H1 (cell line): Measurements from ENCODE around the gene RPL41. TPM values are rescaled to one million over a fixed set of nuclear protein-coding genes. Genes with fewer than 3 reads are reported as not detected.

Source experiments
- CTCF ChIA-PET: fragments of 300-600 bp; sonication (Branson Sonifier 250); formaldehyde crosslinking; loops from one replicate; lab custom pipeline; 2021; ENCODE audit not compliant: partially characterized antibody; lab: Charles Lee
- POLR2A ChIA-PET: fragments of 300-600 bp; sonication (Branson Sonifier 250); formaldehyde crosslinking; loops from one replicate; lab custom pipeline; 2021; ENCODE audit warnings: inconsistent platforms; ENCODE audit not compliant: partially characterized antibody; lab: Charles Lee
- DNase-seq, 2 experiments: peaks; one replicate each; pipeline versions ENCODE4 v3.0.0 to v3.0.0-alpha.2; 2010 to 2022; ENCODE audit warnings: low spot score in 2 of 2, low read depth in 1 of 2, mixed read lengths in 1 of 2
- FAIRE-seq: peaks from 2 replicates; lab custom pipeline; 2011; peaks lifted over from hg19 to GRCh38; lab: Jason Lieb, UNC
- H2AFZ ChIP-seq: 2 replicates; pipeline ENCODE4 v1.8.1; 2012; ENCODE audit warnings: low read length, inconsistent platforms
- H2AK5ac ChIP-seq: 2 replicates; pipeline ENCODE4 v1.6.1; 2013; ENCODE audit warnings: low read depth, low read length
- H2BK120ac ChIP-seq: replicated peaks from 2 replicates; pipeline ENCODE3; 2013; ENCODE audit warnings: low read depth, low read length, inconsistent platforms
- H2BK12ac ChIP-seq: 2 replicates; pipeline ENCODE4 v1.6.1; 2013; ENCODE audit warnings: low read depth, low read length
- H2BK15ac ChIP-seq: 2 replicates; pipeline ENCODE4 v1.6.1; 2013; ENCODE audit warnings: low read length
- H2BK20ac ChIP-seq: 2 replicates; pipeline ENCODE4 v1.6.1; 2013; ENCODE audit warnings: low read length
- H2BK5ac ChIP-seq: 2 replicates; pipeline ENCODE4 v1.6.1; 2013; ENCODE audit warnings: low read depth, low read length
- H3K14ac ChIP-seq: 2 replicates; pipeline ENCODE4 v1.6.1; 2013; ENCODE audit warnings: inconsistent platforms; ENCODE audit not compliant: insufficient read length
- H3K18ac ChIP-seq: 2 replicates; pipeline ENCODE4 v1.6.1; 2013; ENCODE audit warnings: low read length; ENCODE audit errors: extremely low read depth
- H3K23ac ChIP-seq: 2 replicates; pipeline ENCODE4 v1.6.1; 2013; ENCODE audit warnings: inconsistent platforms; ENCODE audit not compliant: insufficient read length
- H3K23me2 ChIP-seq: 2 replicates; pipeline ENCODE4 v1.6.1; 2013; ENCODE audit warnings: low read depth, low read length
- H3K27ac ChIP-seq: 2 replicates; pipeline ENCODE4 v1.6.1; 2011; ENCODE audit warnings: low read depth, low read length, inconsistent platforms
- H3K27me3 ChIP-seq, 4 experiments: replicated peaks in 1 of 4; 1 replicate in 1 of 4; 2 replicates in 3 of 4; pipeline versions ENCODE4 v1.6.1 to v1.8.1; 2011 to 2013; ENCODE audit warnings: low read length in 3 of 4, mild to moderate bottlenecking in 3 of 4, inconsistent platforms in 2 of 4, mixed read lengths in 2 of 4, moderate library complexity in 1 of 4; ENCODE audit not compliant: control insufficient read depth in 3 of 4, insufficient read depth in 3 of 4; ENCODE audit errors: extremely low read depth in 1 of 4
- H3K36me3 ChIP-seq, 4 experiments: 2 replicates each; pipeline versions ENCODE4 v1.6.1 to v1.8.1; 2011 to 2013; ENCODE audit warnings: mild to moderate bottlenecking in 4 of 4, low read length in 3 of 4, moderate library complexity in 2 of 4, control low read depth in 1 of 4, inconsistent platforms in 1 of 4; ENCODE audit not compliant: insufficient read depth in 4 of 4, control insufficient read depth in 2 of 4
- H3K4ac ChIP-seq: replicated peaks from 2 replicates; pipeline ENCODE3; 2013; ENCODE audit warnings: low read length, low read depth, mixed read lengths, inconsistent platforms; ENCODE audit not compliant: insufficient read length
- H3K4me1 ChIP-seq, 4 experiments: replicated peaks in 1 of 4; 1 replicate in 1 of 4; 2 replicates in 3 of 4; pipeline versions ENCODE4 v1.6.1 to v1.8.1; 2011 to 2013; ENCODE audit warnings: low read length in 3 of 4, inconsistent platforms in 2 of 4, mixed read lengths in 1 of 4; ENCODE audit not compliant: insufficient read depth in 4 of 4, control insufficient read depth in 3 of 4
- H3K4me2 ChIP-seq, 2 experiments: 2 replicates each; pipeline versions ENCODE4 v1.6.1 to v1.8.1; 2011 to 2013; ENCODE audit warnings: low read depth in 2 of 2, low read length in 2 of 2, control low read depth in 1 of 2, inconsistent platforms in 1 of 2, mild to moderate bottlenecking in 1 of 2; ENCODE audit not compliant: insufficient read depth in 1 of 2
- H3K4me3 ChIP-seq, 4 experiments: fragments of 200-600, 300-600 bp in 1 of 4; sonication (generic), shearing (Covaris generic), sonication (Bioruptor Twin) in 1 of 4; 2 replicates each; pipeline versions ENCODE4 v1.5.1 to v1.8.1; 2011 to 2016; ENCODE audit warnings: low read length in 4 of 4, low read depth in 3 of 4, control low read depth in 2 of 4, inconsistent platforms in 2 of 4, mild to moderate bottlenecking in 2 of 4, mixed read lengths in 1 of 4, moderate library complexity in 1 of 4; ENCODE audit not compliant: insufficient read depth in 2 of 4; ENCODE audit errors: extremely low read depth in 1 of 4
- H3K56ac ChIP-seq: replicated peaks from 2 replicates; pipeline ENCODE3; 2013; ENCODE audit warnings: low read depth, mild to moderate bottlenecking, mixed read lengths, low read length, inconsistent platforms; ENCODE audit not compliant: insufficient read length
- H3K79me1 ChIP-seq: 2 replicates; pipeline ENCODE4 v1.6.1; 2013; ENCODE audit warnings: low read depth, low read length, control low read depth
- H3K79me2 ChIP-seq, 2 experiments: 2 replicates each; pipeline versions ENCODE4 v1.6.1 to v1.8.1; 2012 to 2013; ENCODE audit warnings: low read length in 2 of 2, mild to moderate bottlenecking in 2 of 2, inconsistent platforms in 1 of 2; ENCODE audit not compliant: insufficient read depth in 2 of 2, control insufficient read depth in 1 of 2
- H3K9ac ChIP-seq, 4 experiments: replicated peaks in 1 of 4; 1 replicate in 1 of 4; 2 replicates in 3 of 4; pipeline versions ENCODE4 v1.6.1 to v1.8.1; 2011 to 2013; ENCODE audit warnings: low read depth in 3 of 4, low read length in 3 of 4, control low read depth in 2 of 4, mild to moderate bottlenecking in 2 of 4, moderate library complexity in 2 of 4, inconsistent platforms in 1 of 4; ENCODE audit errors: extremely low read depth in 1 of 4
- H3K9me3 ChIP-seq, 2 experiments: 2 replicates each; pipeline versions ENCODE4 v1.6.1 to v1.8.1; 2012 to 2013; ENCODE audit warnings: mild to moderate bottlenecking in 2 of 2, moderate library complexity in 2 of 2, control low read depth in 1 of 2, inconsistent platforms in 1 of 2, low read depth in 1 of 2, low read length in 1 of 2, mixed read lengths in 1 of 2; ENCODE audit not compliant: insufficient read depth in 2 of 2
- H4K20me1 ChIP-seq, 2 experiments: replicated peaks in 1 of 2; 2 replicates each; pipeline versions ENCODE3 to v1.8.1; 2011 to 2013; ENCODE audit warnings: inconsistent platforms in 2 of 2, low read length in 2 of 2, mild to moderate bottlenecking in 1 of 2; ENCODE audit not compliant: insufficient read depth in 2 of 2, control insufficient read depth in 1 of 2
- H4K5ac ChIP-seq: 2 replicates; pipeline ENCODE4 v1.6.1; 2013; ENCODE audit warnings: low read length, low read depth, mixed read lengths, inconsistent platforms; ENCODE audit not compliant: insufficient read length
- H4K8ac ChIP-seq: 2 replicates; pipeline ENCODE4 v1.8.0; 2013; ENCODE audit warnings: mild to moderate bottlenecking, moderate library complexity, low read length, inconsistent platforms; ENCODE audit not compliant: insufficient read depth; ENCODE audit errors: extremely low read depth
- H4K91ac ChIP-seq: replicated peaks from 2 replicates; pipeline ENCODE3; 2013; ENCODE audit warnings: low read length, mixed read lengths, inconsistent platforms; ENCODE audit not compliant: insufficient read length
- ASH2L ChIP-seq: fragments of 200-600, 300-600 bp; sonication (generic); IDR thresholded peaks from one replicate; pipeline ENCODE4 v1.7.1; 2017; ENCODE audit warnings: low read length
- BRCA1 ChIP-seq: IDR thresholded peaks from 2 replicates; pipeline ENCODE4 v1.6.1; 2012; ENCODE audit warnings: low read depth, low read length, improper control_type of control experiment
- CREB1 ChIP-seq: IDR thresholded peaks from 2 replicates; pipeline ENCODE4 v1.6.1; 2012; ENCODE audit warnings: inconsistent platforms
- CTBP2 ChIP-seq: IDR thresholded peaks from 2 replicates; pipeline ENCODE4 v1.7.0; 2011; ENCODE audit warnings: borderline replicate concordance, mild to moderate bottlenecking, moderate library complexity, mixed read lengths, low read length; ENCODE audit not compliant: insufficient read depth, insufficient read length
- POU5F1 ChIP-seq: IDR thresholded peaks from 2 replicates; pipeline ENCODE4 v1.6.1; 2011; ENCODE audit warnings: low read depth, mild to moderate bottlenecking, low read length, moderate library complexity
- RBBP5 ChIP-seq: IDR thresholded peaks from 2 replicates; pipeline ENCODE4 v1.7.1; 2012; ENCODE audit warnings: low read depth, mild to moderate bottlenecking, inconsistent platforms, low read length, moderate library complexity, borderline replicate concordance
- RFX5 ChIP-seq: IDR thresholded peaks from 2 replicates; pipeline ENCODE4 v1.6.1; 2011; ENCODE audit warnings: low read depth, low read length, improper control_type of control experiment, borderline replicate concordance
- SIX5 ChIP-seq: IDR thresholded peaks from 2 replicates; pipeline ENCODE4 v1.6.1; 2011; ENCODE audit warnings: mild to moderate bottlenecking, low read depth, low read length
- SRF ChIP-seq: IDR thresholded peaks from 2 replicates; pipeline ENCODE4 v1.6.1; 2011; ENCODE audit warnings: mild to moderate bottlenecking, low read depth, low read length, moderate library complexity
- TBP ChIP-seq: IDR thresholded peaks from 2 replicates; pipeline ENCODE4 v1.6.1; 2011; ENCODE audit warnings: low read depth, low read length, improper control_type of control experiment
- YY1 ChIP-seq: IDR thresholded peaks from 2 replicates; pipeline ENCODE4 v1.6.1; 2011; ENCODE audit warnings: low read depth, mild to moderate bottlenecking, low read length
- WGBS, 2 experiments: shearing (Covaris generic) in 1 of 2; methylation state at CpG; one replicate each; pipeline versions ENCODE4 v1.1.6 to v1.1.7; 2013 to 2015; ENCODE audit warnings: low lambda C conversion rate in 2 of 2, mixed read lengths in 2 of 2, inconsistent platforms in 1 of 2, low coverage in 1 of 2, missing lambda C conversion rate in 1 of 2; ENCODE audit not compliant: insufficient replicate concordance in 2 of 2, insufficient coverage in 1 of 2, insufficient read length in 1 of 2; ENCODE audit errors: extremely low coverage in 1 of 2, missing lambda C conversion rate in 1 of 2; 5-methylcytosine and 5-hydroxymethylcytosine counted together
- polyA plus RNA-seq, 7 experiments: library from polyadenylated mRNA; depleted of rRNA in 3 of 7; stranded (reverse) in 5 of 7; unstranded in 2 of 7; fragments of >200 nt in 5 of 7; fragments of 200-250 nt in 2 of 7; gene quantifications; 1 replicate in 5 of 7; 2 replicates in 1 of 7; 4 replicates in 1 of 7; pipeline versions ENCODE4 v1.2.1 to v1.2.3, GENCODE V29; 2011 to 2013; ENCODE audit warnings: missing spikeins in 2 of 7, mixed read lengths in 2 of 7
- total RNA-seq: library from RNA; stranded (reverse); fragmentation: NEBNext Ultra II Directional; extraction: Animal tissue kit (Norgen Biotek cat#: 25700); gene quantifications from 2 replicates; pipeline ENCODE4 v1.2.1, GENCODE V29; 2021

The RPL41 gene
- total and polyA plus RNA-seq, 2 of the 8 experiments (the other 6 are each of a cell fraction or from before 2014, with no cell fraction given) = 4,440 to 16,488 TPM

GRCh38 chr12:56102683-56103065, 13.8 kb upstream of the RPL41 start:
- CTCF ChIA-PET = interaction anchor here (1.1 to 7.2 kb wide), 8 partner anchors 8 to 107 kb away, joined by 3 to 34 read pairs (median 6); partner anchors contain the start of genes ERBB3, SMARCC2 and ZC3H10

More at GRCh38 chr12:56102683-56103065, 13.8 kb upstream of the RPL41 start:
- peaks cover 8% of the 10 kb centered on the region for H3K23me2 ChIP-seq
- H3K79me2 ChIP-seq = peaks cover 21 to 31% of the 10 kb centered on the region in 2 experiments
- H3K4me1 ChIP-seq = peaks cover 0 to 9% (median 3%) of the 10 kb centered on the region in 4 experiments; a peak in 5 of 7 replicates
- H4K8ac ChIP-seq = no peak overlapping the region
- H2BK120ac ChIP-seq = no peak overlapping the region
- no peak overlapping the region for H3K9ac ChIP-seq
- no peak overlapping the region for H2AFZ ChIP-seq
- POLR2A ChIA-PET = interaction anchor here (0.6 to 11.1 kb wide), 7 partner anchors 10 to 87 kb away, joined by 4 to 267 read pairs (median 35); partner anchors contain the start of genes ERBB3, MYL6, RPL41 and SMARCC2
- FAIRE-seq (no peak), DNase-seq (no peak)
- H3K36me3 ChIP-seq = peaks cover 22 to 56% (median 43%) of the 10 kb centered on the region in 4 experiments
- no peak overlapping the region for H3K56ac ChIP-seq
- no peak overlapping the region; a peak in 1 of 4 replicates for H3K4me2 ChIP-seq
- H4K20me1 ChIP-seq = peaks cover 4 to 5% of the 10 kb centered on the region in 2 experiments
- no peak overlapping the region for H3K4ac ChIP-seq
- no peak overlapping the region for H3K18ac ChIP-seq
- no peak overlapping the region for H3K23ac ChIP-seq
- no peak overlapping the region for H4K91ac ChIP-seq
- H3K27me3 ChIP-seq = no peaks in the 10 kb centered on the region
- WGBS, 2 experiments = 85% methylated on average over 1 of the region's 1 CpG; no CpG with 5 or more reads in 1 of the 2 experiments
- H2BK15ac ChIP-seq = no peak overlapping the region
- H3K4me3 ChIP-seq = no peak overlapping the region
- no peak overlapping the region for H2AK5ac ChIP-seq
- H4K5ac ChIP-seq = no peak overlapping the region
- H3K14ac ChIP-seq = no peak overlapping the region
- H2BK5ac ChIP-seq = no peak overlapping the region
- H2BK12ac ChIP-seq = no peak overlapping the region
- H2BK20ac ChIP-seq = no peak overlapping the region
- TF ChIP-seq YY1 = no peak
- no peak for TF ChIP-seq POU5F1
- no peak for TF ChIP-seq RFX5
- TF ChIP-seq RBBP5 = no peak
- TF ChIP-seq CREB1 = no peak
- no peak for TF ChIP-seq SRF
- no peak for TF ChIP-seq ASH2L
- TF ChIP-seq TBP = no peak
- no peak for TF ChIP-seq BRCA1
- TF ChIP-seq CTBP2 = no peak
- TF ChIP-seq SIX5 = no peak
- no peaks in the 10 kb centered on the region for H3K9me3 ChIP-seq
- H3K79me1 ChIP-seq = 0 out of 2 replicates have a peak, but pooled peaks cover 2% of the 10 kb centered on the region
- H3K27ac ChIP-seq = no peak overlapping the region
